ENCODE results near the gene MYO5B.

DNA sequence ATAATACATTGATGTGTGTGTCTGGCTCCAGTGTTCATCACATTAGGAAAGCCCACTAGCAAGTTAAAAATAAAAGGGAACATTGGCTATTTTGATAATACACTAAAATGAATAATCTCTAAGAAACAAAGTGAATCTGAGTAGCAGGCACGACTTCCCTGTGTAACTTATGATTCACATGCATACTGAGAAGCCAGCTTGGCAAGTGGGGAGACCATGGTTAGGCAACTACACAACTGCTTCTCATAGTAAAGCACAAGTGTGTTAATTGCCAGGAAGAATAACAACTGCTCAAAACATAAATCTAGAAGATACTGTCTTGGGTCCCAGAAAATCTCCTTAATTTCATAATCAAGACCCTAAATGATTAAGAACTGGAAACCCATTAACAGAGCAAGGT is 4.0 kb downstream of the MYO5B start:
- TF ChIP-seq, protein P1, sequence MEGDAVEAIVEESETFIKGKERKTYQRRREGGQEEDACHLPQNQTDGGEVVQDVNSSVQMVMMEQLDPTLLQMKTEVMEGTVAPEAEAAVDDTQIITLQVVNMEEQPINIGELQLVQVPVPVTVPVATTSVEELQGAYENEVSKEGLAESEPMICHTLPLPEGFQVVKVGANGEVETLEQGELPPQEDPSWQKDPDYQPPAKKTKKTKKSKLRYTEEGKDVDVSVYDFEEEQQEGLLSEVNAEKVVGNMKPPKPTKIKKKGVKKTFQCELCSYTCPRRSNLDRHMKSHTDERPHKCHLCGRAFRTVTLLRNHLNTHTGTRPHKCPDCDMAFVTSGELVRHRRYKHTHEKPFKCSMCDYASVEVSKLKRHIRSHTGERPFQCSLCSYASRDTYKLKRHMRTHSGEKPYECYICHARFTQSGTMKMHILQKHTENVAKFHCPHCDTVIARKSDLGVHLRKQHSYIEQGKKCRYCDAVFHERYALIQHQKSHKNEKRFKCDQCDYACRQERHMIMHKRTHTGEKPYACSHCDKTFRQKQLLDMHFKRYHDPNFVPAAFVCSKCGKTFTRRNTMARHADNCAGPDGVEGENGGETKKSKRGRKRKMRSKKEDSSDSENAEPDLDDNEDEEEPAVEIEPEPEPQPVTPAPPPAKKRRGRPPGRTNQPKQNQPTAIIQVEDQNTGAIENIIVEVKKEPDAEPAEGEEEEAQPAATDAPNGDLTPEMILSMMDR (IDR thresholded peaks at IDR 0.05), result no peak
- TF ChIP-seq RCOR1 (IDR thresholded peaks at IDR 0.05; ENCODE audit: low read length), result no peak
- TF ChIP-seq, protein P2, sequence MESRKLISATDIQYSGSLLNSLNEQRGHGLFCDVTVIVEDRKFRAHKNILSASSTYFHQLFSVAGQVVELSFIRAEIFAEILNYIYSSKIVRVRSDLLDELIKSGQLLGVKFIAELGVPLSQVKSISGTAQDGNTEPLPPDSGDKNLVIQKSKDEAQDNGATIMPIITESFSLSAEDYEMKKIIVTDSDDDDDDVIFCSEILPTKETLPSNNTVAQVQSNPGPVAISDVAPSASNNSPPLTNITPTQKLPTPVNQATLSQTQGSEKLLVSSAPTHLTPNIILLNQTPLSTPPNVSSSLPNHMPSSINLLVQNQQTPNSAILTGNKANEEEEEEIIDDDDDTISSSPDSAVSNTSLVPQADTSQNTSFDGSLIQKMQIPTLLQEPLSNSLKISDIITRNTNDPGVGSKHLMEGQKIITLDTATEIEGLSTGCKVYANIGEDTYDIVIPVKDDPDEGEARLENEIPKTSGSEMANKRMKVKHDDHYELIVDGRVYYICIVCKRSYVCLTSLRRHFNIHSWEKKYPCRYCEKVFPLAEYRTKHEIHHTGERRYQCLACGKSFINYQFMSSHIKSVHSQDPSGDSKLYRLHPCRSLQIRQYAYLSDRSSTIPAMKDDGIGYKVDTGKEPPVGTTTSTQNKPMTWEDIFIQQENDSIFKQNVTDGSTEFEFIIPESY (IDR thresholded peaks at IDR 0.05; ENCODE audit: borderline replicate concordance, low read depth), result no peak
- no peak for TF ChIP-seq MAX (IDR thresholded peaks at IDR 0.05; ENCODE audit: low read depth)
- TF ChIP-seq EZH2phosphoT487 (IDR thresholded peaks at IDR 0.05; ENCODE audit: borderline replicate concordance, low read depth), result no peak
- TF ChIP-seq NRF1 (IDR thresholded peaks at IDR 0.05; ENCODE audit: low read depth, low read length), result no peak
- no peak for TF ChIP-seq RFX5 (IDR thresholded peaks at IDR 0.05; ENCODE audit: low read length)
- no peak for TF ChIP-seq MEF2A (IDR thresholded peaks at IDR 0.05; ENCODE audit: borderline replicate concordance, low read depth)
- no peak for TF ChIP-seq CHD2 (IDR thresholded peaks at IDR 0.05; ENCODE audit: low read length, partially characterized antibody)
- TF ChIP-seq, protein P3, sequence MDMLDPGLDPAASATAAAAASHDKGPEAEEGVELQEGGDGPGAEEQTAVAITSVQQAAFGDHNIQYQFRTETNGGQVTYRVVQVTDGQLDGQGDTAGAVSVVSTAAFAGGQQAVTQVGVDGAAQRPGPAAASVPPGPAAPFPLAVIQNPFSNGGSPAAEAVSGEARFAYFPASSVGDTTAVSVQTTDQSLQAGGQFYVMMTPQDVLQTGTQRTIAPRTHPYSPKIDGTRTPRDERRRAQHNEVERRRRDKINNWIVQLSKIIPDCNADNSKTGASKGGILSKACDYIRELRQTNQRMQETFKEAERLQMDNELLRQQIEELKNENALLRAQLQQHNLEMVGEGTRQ (IDR thresholded peaks at IDR 0.05; ENCODE audit: borderline replicate concordance, low read depth, low read length), result no peak
- TF ChIP-seq REST (IDR thresholded peaks at IDR 0.05; ENCODE audit: low read depth, low read length), result no peak
- TF ChIP-seq NFIC (IDR thresholded peaks at IDR 0.05; ENCODE audit: borderline replicate concordance), result no peak
- no peak for TF ChIP-seq FOXJ3 (CRISPR knock-in tag; IDR thresholded peaks at IDR 0.05)
- TF ChIP-seq FOXM1 (IDR thresholded peaks at IDR 0.05; ENCODE audit: low read depth), result no peak

Measured in SK-N-SH (cell line).